ENCODE results near the gene MCUB. TPM values are rescaled to one million over a fixed set of nuclear protein-coding genes. Genes with fewer than 3 reads are reported as not detected.

Gene MCUB
- total RNA-seq, 1 experiment from 2014 or later: 14.8 TPM

- H2AFZ ChIP-seq (ENCODE audit: low read length): no peak overlapping the region
- no peaks in the 10 kb centered on the region for H3K79me1 ChIP-seq (ENCODE audit: insufficient read depth, low read depth, low read length, poor library complexity, severe bottlenecking)
These were observed 112.3 kb downstream of the MCUB start for GRCh38 chr4:109672169-109672930.

More at GRCh38 chr4:109672169-109672930, 112.3 kb downstream of the MCUB start:
- H3K9me3 Mint-ChIP-seq: peaks cover 4 to 7% of the 10 kb centered on the region in 2 experiments
- H3K9me3 ChIP-seq (ENCODE audit: control insufficient read depth, low read depth, low read length): no peaks in the 10 kb centered on the region
- H3K9ac ChIP-seq (ENCODE audit: extremely low read depth, insufficient read length, low read length): no peak overlapping the region
- no peak for TF ChIP-seq CTCF (conservative IDR thresholded peaks at IDR 0.05)
- H3K4me1 ChIP-seq (ENCODE audit: insufficient read depth, low read length): no peaks in the 10 kb centered on the region
- H3K27ac Mint-ChIP-seq: no peak overlapping the region
- H3T11ph ChIP-seq (ENCODE audit: low read length): no peak overlapping the region
- H3K79me2 ChIP-seq (ENCODE audit: insufficient read depth, low read length): no peaks in the 10 kb centered on the region
- H4K8ac ChIP-seq (replicated peaks; ENCODE audit: insufficient read length, low read depth, low read length): no peak overlapping the region
- H3K27me3 ChIP-seq (ENCODE audit: insufficient read depth, low read length): no peaks in the 10 kb centered on the region
- H3K36me3 Mint-ChIP-seq (ENCODE audit: insufficient read depth in 1 of 3, low read depth in 3 of 3): peaks cover 3 to 15% (median 5%) of the 10 kb centered on the region in 3 experiments; a peak in 6 of 7 replicates
- H3K56ac ChIP-seq (ENCODE audit: insufficient read length, low read depth, low read length): no peak overlapping the region
- H3K27ac ChIP-seq (ENCODE audit: insufficient read length, low read depth, low read length): no peak overlapping the region
- H2AK5ac ChIP-seq (ENCODE audit: insufficient read length, low read length): no peak overlapping the region
- no peaks in the 10 kb centered on the region for H3K4me1 Mint-ChIP-seq
- H4K91ac ChIP-seq (ENCODE audit: insufficient read length, low read depth, low read length): no peak overlapping the region
- no peaks in the 10 kb centered on the region; the same call in 1 of the 2 replicates for H3K27me3 Mint-ChIP-seq (ENCODE audit: low read depth)
- H2BK120ac ChIP-seq (ENCODE audit: low read depth, low read length, poor library complexity, severe bottlenecking): no peak overlapping the region
- H3K4me2 ChIP-seq (ENCODE audit: insufficient read depth, insufficient read length, low read length): no peak overlapping the region
- no peaks in the 10 kb centered on the region for H3K23me2 ChIP-seq (ENCODE audit: insufficient read length, low read depth, low read length, poor library complexity, severe bottlenecking)
- no peak overlapping the region for H3K4me3 Mint-ChIP-seq
- H3K23ac ChIP-seq (ENCODE audit: insufficient read length, low read depth, low read length): no peak overlapping the region
- H4K5ac ChIP-seq (ENCODE audit: insufficient read length, low read depth, low read length): no peak overlapping the region
- H3K18ac ChIP-seq (ENCODE audit: insufficient read length, low read depth, low read length): no peak overlapping the region
- H2BK20ac ChIP-seq (ENCODE audit: low read depth, low read length, poor library complexity, severe bottlenecking): no peak overlapping the region
- H2BK15ac ChIP-seq (ENCODE audit: low read depth, low read length): no peak overlapping the region
- no peak overlapping the region for H2BK5ac ChIP-seq (ENCODE audit: insufficient read length, low read length)
- H3K14ac ChIP-seq (ENCODE audit: insufficient read depth, low read length): no peak overlapping the region
- no peak overlapping the region for H2BK12ac ChIP-seq (ENCODE audit: insufficient read length, low read depth, low read length)
- no peak for DNase-seq
- no peak overlapping the region for H3K4ac ChIP-seq (ENCODE audit: low read depth, low read length)
- H4K20me1 ChIP-seq (ENCODE audit: control insufficient read depth, insufficient read depth, insufficient read length): no peaks in the 10 kb centered on the region

Measured in H9 (cell line).